K562 (cell line): ENCODE data around the gene SH3BP5L. TPM values are rescaled to one million over a fixed set of nuclear protein-coding genes. Genes with fewer than 3 reads are reported as not detected.

Experiments used
- ATAC-seq: fragments of 200-7000 bp; cut with Tn5 transposase; 3 replicates; pipeline ENCODE4 v1.9.1; 2020; ENCODE audit warnings: moderate library complexity
- BruUV-seq: library from RNA; stranded (reverse); fragments of 400-500 nt; replicated peaks from 2 replicates; lab custom pipeline; 2021; lab: Mats Ljungman, UMichigan
- CTCF ChIA-PET: fragments of 300-600 bp; formaldehyde crosslinking; extraction: SDS; loops from one replicate; lab custom pipeline; 2021; ENCODE audit warnings: low intra/inter-chr PET ratio; lab: Yijun Ruan, JAX
- POLR2A ChIA-PET: fragments of 300-600, 350-650 bp; sonication (Branson Sonifier 250); formaldehyde crosslinking; extraction: SDS; loops from one replicate; lab custom pipeline; 2021; ENCODE audit warnings: antibody characterized with exemption, inconsistent platforms; lab: Yijun Ruan, JAX
- DNase-seq, 4 experiments: peaks; one replicate each; pipeline versions ENCODE4 v3.0.0 to v3.0.0-alpha.2; 2011 to 2018; ENCODE audit warnings: low spot score in 3 of 4, mixed read lengths in 3 of 4; ENCODE audit errors: extremely low read depth in 1 of 4
- FAIRE-seq: peaks from 2 replicates; lab custom pipeline; 2011; peaks lifted over from hg19 to GRCh38; lab: Jason Lieb, UNC
- H2AFZ ChIP-seq: 2 replicates; pipeline ENCODE4 v1.6.0; 2011; ENCODE audit warnings: low read depth, low read length, control low read depth, inconsistent platforms
- H3K27ac ChIP-seq: fragments of 200-600 bp; 3 replicates; pipeline ENCODE4 v1.8.0; 2011; ENCODE audit warnings: low read depth, mild to moderate bottlenecking, control low read depth, inconsistent platforms, low read length, moderate library complexity, mixed read lengths; ENCODE audit errors: extremely low read depth
- H3K27me3 ChIP-seq, 2 experiments: fragments of 300-600 bp in 1 of 2; 2 replicates in 1 of 2; 3 replicates in 1 of 2; pipeline versions ENCODE4 v1.6.0 to v1.8.0; 2011; ENCODE audit warnings: inconsistent platforms in 2 of 2, low read length in 2 of 2, mild to moderate bottlenecking in 1 of 2, mixed read lengths in 1 of 2, moderate library complexity in 1 of 2; ENCODE audit not compliant: control insufficient read depth in 2 of 2, insufficient read depth in 2 of 2
- H3K36me3 ChIP-seq: fragments of 300-600 bp; 3 replicates; pipeline ENCODE4 v1.8.0; 2011; ENCODE audit warnings: mild to moderate bottlenecking, low read length, inconsistent platforms; ENCODE audit not compliant: control insufficient read depth, insufficient read depth
- H3K4me1 ChIP-seq, 2 experiments: fragments of 200-600 bp in 1 of 2; replicated peaks in 1 of 2; 2 replicates in 1 of 2; 3 replicates in 1 of 2; pipeline versions ENCODE4 v1.5.1 to v1.8.0; 2011; ENCODE audit warnings: inconsistent platforms in 2 of 2, low read length in 2 of 2, mild to moderate bottlenecking in 1 of 2, mixed read lengths in 1 of 2, moderate library complexity in 1 of 2; ENCODE audit not compliant: control insufficient read depth in 2 of 2, insufficient read depth in 2 of 2
- H3K4me2 ChIP-seq: 2 replicates; pipeline ENCODE4 v1.6.1; 2011; ENCODE audit warnings: low read length, control low read depth, inconsistent platforms, mixed read lengths; ENCODE audit not compliant: insufficient read depth
- H3K4me3 ChIP-seq: fragments of 200-600 bp; sonication (generic), shearing (Covaris generic); 2 replicates; pipeline ENCODE4 v1.5.1; 2016; ENCODE audit warnings: control low read depth, inconsistent platforms
- H3K79me2 ChIP-seq: fragments of 200-600 bp; 3 replicates; pipeline ENCODE4 v1.8.0; 2011; ENCODE audit warnings: low read length, inconsistent platforms; ENCODE audit not compliant: control insufficient read depth, insufficient read depth
- H3K9ac ChIP-seq, 2 experiments: 2 replicates each; pipeline versions ENCODE4 v1.6.0 to v1.6.1; 2011; ENCODE audit warnings: low read depth in 2 of 2, low read length in 2 of 2, control low read depth in 1 of 2, inconsistent platforms in 1 of 2, mild to moderate bottlenecking in 1 of 2, mixed read lengths in 1 of 2; ENCODE audit not compliant: insufficient read depth in 1 of 2
- H3K9me1 ChIP-seq: one replicate; pipeline ENCODE4 v1.6.0; 2011; ENCODE audit warnings: inconsistent platforms, mild to moderate bottlenecking, low read length, moderate library complexity; ENCODE audit not compliant: control insufficient read depth, insufficient read depth
- H3K9me3 ChIP-seq: replicated peaks from 2 replicates; pipeline ENCODE4 v1.5.1; 2011; ENCODE audit warnings: low read depth, low read length, inconsistent platforms; ENCODE audit not compliant: control insufficient read depth, insufficient read depth
- H4K20me1 ChIP-seq: replicated peaks from 2 replicates; pipeline ENCODE4 v1.6.1; 2011; ENCODE audit warnings: low read length, inconsistent platforms, mixed read lengths; ENCODE audit not compliant: control insufficient read depth, insufficient read depth
- BHLHE40 ChIP-seq: IDR thresholded peaks from 2 replicates; pipeline ENCODE4 v1.6.1; 2011; ENCODE audit warnings: low read length, improper control_type of control experiment
- ETV6 ChIP-seq, 3 experiments: fragments of 150-350 bp in 1 of 3; sonication (generic) in 1 of 3; formaldehyde crosslinking in 1 of 3; IDR thresholded peaks; 2 replicates each; pipeline versions ENCODE4 v1.6.1 to v1.8.0; 2014 to 2022; ENCODE audit warnings: borderline replicate concordance in 2 of 3, low read depth in 2 of 3, antibody characterized with exemption in 1 of 3, low read length in 1 of 3, mild to moderate bottlenecking in 1 of 3, missing genetic modification reagents in 1 of 3
- POLR2AphosphoS5 ChIP-seq: IDR thresholded peaks from 2 replicates; pipeline ENCODE4 v1.6.1; 2011; ENCODE audit warnings: mild to moderate bottlenecking, low read depth, low read length, moderate library complexity; ENCODE audit not compliant: control insufficient read depth, insufficient read depth
- SRSF3 ChIP-seq: fragments of 200-400 bp; formaldehyde crosslinking; IDR thresholded peaks from 2 replicates; pipeline ENCODE4 v1.6.1; 2016; ENCODE audit warnings: mild to moderate bottlenecking, low read length, moderate library complexity; ENCODE audit not compliant: insufficient read depth
- TAL1 ChIP-seq: fragments of 450-650 bp; IDR thresholded peaks from 2 replicates; pipeline ENCODE4 v1.6.1; 2016; ENCODE audit warnings: mild to moderate bottlenecking
- WGBS: fragments of 100-300 bp; shearing (Covaris generic); methylation state at CpG from one replicate; pipeline ENCODE4 v1.1.6; 2016; ENCODE audit warnings: low coverage, mixed read lengths; ENCODE audit not compliant: insufficient coverage; ENCODE audit errors: missing lambda C conversion rate; 5-methylcytosine and 5-hydroxymethylcytosine counted together
- in situ Hi-C: fragments of 300-500 bp; cut with MboI; formaldehyde crosslinking; loops from 4 replicates; pipeline ENCODE4 v1.15.0; 2018; ENCODE audit warnings: inconsistent platforms, mixed read lengths
- intact Hi-C: fragments of 100-400 bp; cut with micrococcal nuclease; formaldehyde crosslinking; loops from 2 replicates; pipeline ENCODE4 v1.14.2; 2022
- polyA plus RNA-seq, 8 experiments: library from polyadenylated mRNA; depleted of rRNA in 4 of 8; stranded (reverse) in 5 of 8; unstranded in 3 of 8; fragments of >200 nt; fragmentation: Nextera tagmentation in 2 of 8; fragmentation: Illumina TruSeq in 1 of 8; extraction: Ambion mirVana in 2 of 8; extraction: Trizol in 1 of 8; gene quantifications; 2 replicates each; pipeline versions ENCODE4 v1.2.1 to v1.2.3, GENCODE V29; 2011 to 2014; ENCODE audit warnings: inconsistent platforms in 1 of 8, missing spikeins in 1 of 8
- total RNA-seq, 7 experiments: library from RNA; depleted of rRNA in 6 of 7; stranded (reverse); fragments of >200 nt in 6 of 7; fragmentation: Illumina TruSeq in 2 of 7; extraction: Trizol in 2 of 7; gene quantifications; 2 replicates each; pipeline versions ENCODE4 v1.2.1 to v1.2.3, GENCODE V29; 2011 to 2021; ENCODE audit warnings: low replicate concordance in 1 of 7
- TF ChIP-seq, protein P1 (sequence below): fragments of 250-450 bp; sonication (Bioruptor Pico); IDR thresholded peaks from 2 replicates; pipeline ENCODE4 v1.8.0; 2021; ENCODE audit warnings: mild to moderate bottlenecking, moderate library complexity
- TF ChIP-seq, protein P2 (sequence below): sonication (generic); formaldehyde crosslinking; IDR thresholded peaks from 2 replicates; pipeline ENCODE4 v1.8.1; 2023; ENCODE audit warnings: missing genetic modification reagents, mild to moderate bottlenecking, borderline replicate concordance

Gene SH3BP5L
- total and polyA plus RNA-seq, 9 of the 15 experiments (the other 6 are each of a cell fraction or from before 2014, with no cell fraction given) = 1.9 to 26.5 (median 15.8) TPM

- TF ChIP-seq, protein P1, sequence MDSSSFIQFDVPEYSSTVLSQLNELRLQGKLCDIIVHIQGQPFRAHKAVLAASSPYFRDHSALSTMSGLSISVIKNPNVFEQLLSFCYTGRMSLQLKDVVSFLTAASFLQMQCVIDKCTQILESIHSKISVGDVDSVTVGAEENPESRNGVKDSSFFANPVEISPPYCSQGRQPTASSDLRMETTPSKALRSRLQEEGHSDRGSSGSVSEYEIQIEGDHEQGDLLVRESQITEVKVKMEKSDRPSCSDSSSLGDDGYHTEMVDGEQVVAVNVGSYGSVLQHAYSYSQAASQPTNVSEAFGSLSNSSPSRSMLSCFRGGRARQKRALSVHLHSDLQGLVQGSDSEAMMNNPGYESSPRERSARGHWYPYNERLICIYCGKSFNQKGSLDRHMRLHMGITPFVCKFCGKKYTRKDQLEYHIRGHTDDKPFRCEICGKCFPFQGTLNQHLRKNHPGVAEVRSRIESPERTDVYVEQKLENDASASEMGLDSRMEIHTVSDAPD (CRISPR knock-in tag) = no peak
- no peak overlapping the region for H2AFZ ChIP-seq
- ATAC-seq (no peak), DNase-seq (no peak), FAIRE-seq (no peak)
- H4K20me1 ChIP-seq = peaks cover under 1% of the 10 kb centered on the region; the same call in 1 of the 2 replicates
- intact Hi-C loops (no loop called here), in situ Hi-C loops (no loop called here)
- H3K9me3 ChIP-seq = no peaks in the 10 kb centered on the region
- H3K27ac ChIP-seq = no peak overlapping the region
- BruUV-seq = no TSS peak
- H3K79me2 ChIP-seq = peaks cover 42% of the 10 kb centered on the region
- no peak overlapping the region for H3K4me3 ChIP-seq
- whole genome bisulfite sequencing = 94% methylated on average over 8 of the region's 8 CpGs
- H3K36me3 ChIP-seq = peaks cover 75% of the 10 kb centered on the region
- ChIA-PET CTCF (no interaction called here), POLR2A (interaction anchor here (1.1 kb wide), 1 partner anchor 20 kb away, joined by 3 read pairs; no protein-coding TSS in a partner anchor)
- H3K9ac ChIP-seq = peak overlapping the region in 1 of 2 experiments; percentile 43; a peak in 1 of 4 replicates
- H3K4me2 ChIP-seq = no peak overlapping the region
- H3K9me1 ChIP-seq = no peaks in the 10 kb centered on the region
- H3K27me3 ChIP-seq = no peaks in the 10 kb centered on the region
- peaks cover 16 to 22% of the 10 kb centered on the region in 2 experiments; a peak in 4 of 5 replicates for H3K4me1 ChIP-seq
Measured at GRCh38 chr1:248844526-248844925, 18.8 kb upstream of the SH3BP5L start.

DNA sequence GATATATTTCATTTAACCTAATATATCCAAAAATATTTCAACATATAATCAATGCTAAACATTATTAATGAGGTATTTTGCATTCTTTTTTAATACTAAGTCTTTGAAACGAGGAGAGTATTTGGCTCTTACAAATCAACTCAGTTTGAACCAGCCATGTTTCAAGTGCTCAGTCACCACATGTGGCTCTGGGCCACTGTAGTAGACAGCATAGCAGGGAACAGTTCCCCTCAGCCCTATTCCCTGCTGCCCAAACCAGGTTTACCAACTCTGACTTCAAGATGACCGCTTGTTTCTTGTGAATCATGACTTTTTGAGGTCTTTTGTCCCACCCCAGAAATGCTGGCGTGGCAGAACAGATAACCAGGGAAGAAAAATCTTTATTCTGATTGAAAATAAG is 18.0 kb upstream of the SH3BP5L start:
- peaks cover 51% of the 10 kb centered on the region for H3K79me2 ChIP-seq
- in situ Hi-C loops = no loop called here
- H3K4me2 ChIP-seq = no peak overlapping the region
- DNase-seq (no peak), FAIRE-seq (no peak), ATAC-seq (no peak)
- H3K9ac ChIP-seq = 0 out of 4 replicates have a peak overlapping the region, but pooled peaks of 1 of the 2 experiments have one; percentile 5
- H3K9me3 ChIP-seq = no peaks in the 10 kb centered on the region
- no peak for TF ChIP-seq ETV6 (IDR thresholded peaks at IDR 0.05; ENCODE audit: borderline replicate concordance in 1 of 2, low read depth in 2 of 2, low read length in 1 of 2)
- TF ChIP-seq ETV6 (CRISPR knock-in tag; IDR thresholded peaks at IDR 0.05; ENCODE audit: borderline replicate concordance) = no peak
- TF ChIP-seq, protein P2, sequence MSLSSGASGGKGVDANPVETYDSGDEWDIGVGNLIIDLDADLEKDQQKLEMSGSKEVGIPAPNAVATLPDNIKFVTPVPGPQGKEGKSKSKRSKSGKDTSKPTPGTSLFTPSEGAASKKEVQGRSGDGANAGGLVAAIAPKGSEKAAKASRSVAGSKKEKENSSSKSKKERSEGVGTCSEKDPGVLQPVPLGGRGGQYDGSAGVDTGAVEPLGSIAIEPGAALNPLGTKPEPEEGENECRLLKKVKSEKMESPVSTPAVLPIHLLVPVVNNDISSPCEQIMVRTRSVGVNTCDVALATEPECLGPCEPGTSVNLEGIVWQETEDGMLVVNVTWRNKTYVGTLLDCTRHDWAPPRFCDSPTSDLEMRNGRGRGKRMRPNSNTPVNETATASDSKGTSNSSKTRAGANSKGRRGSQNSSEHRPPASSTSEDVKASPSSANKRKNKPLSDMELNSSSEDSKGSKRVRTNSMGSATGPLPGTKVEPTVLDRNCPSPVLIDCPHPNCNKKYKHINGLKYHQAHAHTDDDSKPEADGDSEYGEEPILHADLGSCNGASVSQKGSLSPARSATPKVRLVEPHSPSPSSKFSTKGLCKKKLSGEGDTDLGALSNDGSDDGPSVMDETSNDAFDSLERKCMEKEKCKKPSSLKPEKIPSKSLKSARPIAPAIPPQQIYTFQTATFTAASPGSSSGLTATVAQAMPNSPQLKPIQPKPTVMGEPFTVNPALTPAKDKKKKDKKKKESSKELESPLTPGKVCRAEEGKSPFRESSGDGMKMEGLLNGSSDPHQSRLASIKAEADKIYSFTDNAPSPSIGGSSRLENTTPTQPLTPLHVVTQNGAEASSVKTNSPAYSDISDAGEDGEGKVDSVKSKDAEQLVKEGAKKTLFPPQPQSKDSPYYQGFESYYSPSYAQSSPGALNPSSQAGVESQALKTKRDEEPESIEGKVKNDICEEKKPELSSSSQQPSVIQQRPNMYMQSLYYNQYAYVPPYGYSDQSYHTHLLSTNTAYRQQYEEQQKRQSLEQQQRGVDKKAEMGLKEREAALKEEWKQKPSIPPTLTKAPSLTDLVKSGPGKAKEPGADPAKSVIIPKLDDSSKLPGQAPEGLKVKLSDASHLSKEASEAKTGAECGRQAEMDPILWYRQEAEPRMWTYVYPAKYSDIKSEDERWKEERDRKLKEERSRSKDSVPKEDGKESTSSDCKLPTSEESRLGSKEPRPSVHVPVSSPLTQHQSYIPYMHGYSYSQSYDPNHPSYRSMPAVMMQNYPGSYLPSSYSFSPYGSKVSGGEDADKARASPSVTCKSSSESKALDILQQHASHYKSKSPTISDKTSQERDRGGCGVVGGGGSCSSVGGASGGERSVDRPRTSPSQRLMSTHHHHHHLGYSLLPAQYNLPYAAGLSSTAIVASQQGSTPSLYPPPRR (CRISPR knock-in tag) = no peak
- TF ChIP-seq POLR2AphosphoS5 = no peak
- TF ChIP-seq BHLHE40 = no peak
- TF ChIP-seq TAL1 = no peak
- TF ChIP-seq SRSF3 = no peak
- no peaks in the 10 kb centered on the region for H3K9me1 ChIP-seq
- no peak overlapping the region; the same call in 2 of the 3 replicates for H3K27ac ChIP-seq
- H4K20me1 ChIP-seq = no peaks in the 10 kb centered on the region
- H3K27me3 ChIP-seq = no peaks in the 10 kb centered on the region
- peaks cover 16 to 31% of the 10 kb centered on the region in 2 experiments; a peak in 4 of 5 replicates for H3K4me1 ChIP-seq
- intact Hi-C loops = no loop called here
- BruUV-seq = no TSS peak
- H3K36me3 ChIP-seq = peaks cover 67% of the 10 kb centered on the region
- ChIA-PET CTCF (no interaction called here), POLR2A (interaction anchor here (1.8 kb wide), 1 partner anchor 9 kb away, joined by 6 read pairs; no protein-coding TSS in a partner anchor)
- H2AFZ ChIP-seq = no peak overlapping the region
- H3K4me3 ChIP-seq = no peak overlapping the region
- WGBS = 57% methylated on average over 3 of the region's 3 CpGs
